Calu3 (cell line): ENCODE data around the gene S100A14. TPM values are rescaled to one million over a fixed set of nuclear protein-coding genes. Genes with fewer than 3 reads are reported as not detected.

ENCODE experiments used
- BruUV-seq: library from RNA; stranded (reverse); fragments of 400-500 nt; replicated peaks from 2 replicates; lab custom pipeline; 2021; lab: Mats Ljungman, UMichigan
- CTCF ChIA-PET: fragments of 300-600 bp; sonication (Branson Sonifier 250); formaldehyde crosslinking; loops from one replicate; lab custom pipeline; 2022; ENCODE audit warnings: antibody characterized with exemption; lab: Charles Lee
- DNase-seq: peaks from one replicate; pipeline ENCODE4 v3.0.0; 2022
- H3K27ac Mint-ChIP-seq: one replicate; pipeline ENCODE4 v1.8.0; 2022; ENCODE audit warnings: mixed read lengths; ENCODE audit not compliant: unreplicated experiment
- H3K27me3 Mint-ChIP-seq: one replicate; pipeline ENCODE4 v1.8.0; 2022; ENCODE audit warnings: mixed read lengths; ENCODE audit not compliant: unreplicated experiment
- H3K36me3 Mint-ChIP-seq: one replicate; pipeline ENCODE4 v1.8.0; 2022; ENCODE audit warnings: mild to moderate bottlenecking, moderate library complexity, mixed read lengths; ENCODE audit not compliant: insufficient read depth, unreplicated experiment
- H3K4me1 Mint-ChIP-seq: one replicate; pipeline ENCODE4 v1.8.0; 2022; ENCODE audit warnings: mild to moderate bottlenecking, low read depth, mixed read lengths; ENCODE audit not compliant: unreplicated experiment
- H3K4me3 Mint-ChIP-seq: one replicate; pipeline ENCODE4 v1.8.0; 2022; ENCODE audit warnings: mild to moderate bottlenecking, low read depth, moderate library complexity, mixed read lengths; ENCODE audit not compliant: unreplicated experiment
- H3K9me3 Mint-ChIP-seq: one replicate; pipeline ENCODE4 v1.8.0; 2022; ENCODE audit warnings: low read depth, mixed read lengths; ENCODE audit not compliant: unreplicated experiment
- intact Hi-C: fragments of 100-400 bp; cut with micrococcal nuclease; formaldehyde crosslinking; loops from one replicate; pipeline ENCODE4 v1.10.0; 2022; ENCODE audit not compliant: unreplicated experiment
- total RNA-seq: library from RNA; stranded (reverse); gene quantifications from 2 replicates; pipeline ENCODE4 v1.2.3, GENCODE V29; 2022
- TF ChIP-seq, protein P1 (sequence below): fragments of 200-600 bp; IDR thresholded peaks from one replicate; pipeline ENCODE4 v1.8.0; 2022; ENCODE audit warnings: antibody characterized with exemption; ENCODE audit not compliant: unreplicated experiment

Gene S100A14
- total RNA-seq, 1 experiment from 2014 or later, result 74.6 TPM

- peaks cover 46% of the 10 kb centered on the region for H3K36me3 Mint-ChIP-seq
- H3K27ac Mint-ChIP-seq, result peak overlapping the region; percentile 96
- H3K4me3 Mint-ChIP-seq, result peak overlapping the region; percentile 51
- H3K4me1 Mint-ChIP-seq, result peaks cover 79% of the 10 kb centered on the region
- BruUV-seq, result no TSS peak
- no peaks in the 10 kb centered on the region for H3K9me3 Mint-ChIP-seq
- DNase-seq, result peak; percentile 97
- H3K27me3 Mint-ChIP-seq, result no peaks in the 10 kb centered on the region
- CTCF ChIA-PET, result interaction anchor here (1.0 to 2.4 kb wide), 15 partner anchors 16 to 102 kb away, joined by 3 to 117 read pairs (median 5); partner anchors contain the start of genes CHTOP, ILF2, S100A16 and S100A5
- intact Hi-C loops, result loop anchor here (1.0 to 5.0 kb wide), 3 partner anchors 35 to 216 kb away; no protein-coding TSS in a partner anchor
- TF ChIP-seq, protein P1, sequence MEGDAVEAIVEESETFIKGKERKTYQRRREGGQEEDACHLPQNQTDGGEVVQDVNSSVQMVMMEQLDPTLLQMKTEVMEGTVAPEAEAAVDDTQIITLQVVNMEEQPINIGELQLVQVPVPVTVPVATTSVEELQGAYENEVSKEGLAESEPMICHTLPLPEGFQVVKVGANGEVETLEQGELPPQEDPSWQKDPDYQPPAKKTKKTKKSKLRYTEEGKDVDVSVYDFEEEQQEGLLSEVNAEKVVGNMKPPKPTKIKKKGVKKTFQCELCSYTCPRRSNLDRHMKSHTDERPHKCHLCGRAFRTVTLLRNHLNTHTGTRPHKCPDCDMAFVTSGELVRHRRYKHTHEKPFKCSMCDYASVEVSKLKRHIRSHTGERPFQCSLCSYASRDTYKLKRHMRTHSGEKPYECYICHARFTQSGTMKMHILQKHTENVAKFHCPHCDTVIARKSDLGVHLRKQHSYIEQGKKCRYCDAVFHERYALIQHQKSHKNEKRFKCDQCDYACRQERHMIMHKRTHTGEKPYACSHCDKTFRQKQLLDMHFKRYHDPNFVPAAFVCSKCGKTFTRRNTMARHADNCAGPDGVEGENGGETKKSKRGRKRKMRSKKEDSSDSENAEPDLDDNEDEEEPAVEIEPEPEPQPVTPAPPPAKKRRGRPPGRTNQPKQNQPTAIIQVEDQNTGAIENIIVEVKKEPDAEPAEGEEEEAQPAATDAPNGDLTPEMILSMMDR, result peak; percentile 97
Observed at GRCh38 chr1:153568367-153569099, 47.6 kb downstream of the S100A14 start.

DNA sequence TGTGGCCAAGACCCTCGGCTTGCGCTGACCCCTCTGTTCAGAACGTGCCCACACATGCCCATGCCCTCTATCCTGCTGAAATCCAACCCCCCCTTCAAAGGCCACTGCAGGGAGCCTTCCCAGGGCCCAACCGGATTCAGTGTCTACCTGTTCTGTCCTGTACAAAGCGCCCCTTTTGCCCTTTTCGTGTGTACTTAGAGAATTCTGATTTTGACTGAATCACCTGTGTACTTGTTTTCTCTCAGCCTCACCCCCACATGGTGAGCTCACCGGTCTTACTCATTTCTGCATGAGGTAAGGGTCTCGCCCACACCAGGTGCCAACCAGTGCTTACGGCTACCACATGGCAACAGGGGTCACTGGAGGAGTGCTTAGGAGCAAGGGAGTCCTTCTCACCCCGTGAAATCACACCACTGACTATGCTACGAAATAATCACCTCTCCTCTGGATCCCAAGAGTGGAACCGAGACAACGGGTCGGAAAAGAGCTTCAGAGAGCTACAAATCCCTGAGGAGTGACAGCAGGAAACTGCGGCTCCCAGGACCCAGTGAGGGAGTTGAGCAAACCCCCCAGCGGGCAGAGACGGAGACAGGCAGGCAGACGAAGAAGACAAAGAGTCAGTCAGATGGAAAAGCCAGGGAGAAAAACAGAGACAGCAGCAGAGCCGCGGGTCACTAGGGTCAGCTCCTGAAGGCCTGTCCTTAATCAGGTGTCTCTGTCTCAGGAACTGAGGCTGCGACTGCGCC, 48.3 kb downstream of the S100A14 start:
- TSS peak; percentile 87 for BruUV-seq
- CTCF ChIA-PET, result interaction anchor here (0.6 to 2.4 kb wide), 17 partner anchors 16 to 103 kb away, joined by 3 to 117 read pairs (median 4); partner anchors contain the start of genes CHTOP, ILF2, S100A13 and S100A16
- peak; percentile 88 for DNase-seq
- TF ChIP-seq, protein P1, result no peak
- intact Hi-C loops, result loop anchor here (1.0 to 5.0 kb wide), 3 partner anchors 34 to 215 kb away; no protein-coding TSS in a partner anchor
- Mint-ChIP-seq H3K4me3 (peak overlapping the region; percentile 51), H3K27me3 (no peaks in the 10 kb centered on the region), H3K27ac (peak overlapping the region; percentile 96), H3K9me3 (no peaks in the 10 kb centered on the region), H3K4me1 (peaks cover 71% of the 10 kb centered on the region), H3K36me3 (peaks cover 46% of the 10 kb centered on the region)

GRCh38 chr1:153566414-153567371, 49.4 kb downstream of the S100A14 start:
- H3K27me3 Mint-ChIP-seq, result no peaks in the 10 kb centered on the region
- DNase-seq, result peak; percentile 100
- peak overlapping the region; percentile 96 for H3K27ac Mint-ChIP-seq
- BruUV-seq, result TSS peak; percentile 83
- no peaks in the 10 kb centered on the region for H3K9me3 Mint-ChIP-seq
- TF ChIP-seq, protein P1, result no peak
- H3K36me3 Mint-ChIP-seq, result peaks cover 46% of the 10 kb centered on the region
- CTCF ChIA-PET, result interaction anchor here (0.6 to 2.1 kb wide), 16 partner anchors 11 to 106 kb away, joined by 3 to 61 read pairs (median 6); partner anchors contain the start of genes CHTOP, S100A13, S100A16 and S100A4
- H3K4me1 Mint-ChIP-seq, result peaks cover 63% of the 10 kb centered on the region
- H3K4me3 Mint-ChIP-seq, result peak overlapping the region; percentile 36
- intact Hi-C loops, result loop anchor here (5.0 kb wide), 1 partner anchor 214 kb away; no protein-coding TSS in a partner anchor
